ENCODE results near the gene ZBTB20. TPM values are rescaled to one million over a fixed set of nuclear protein-coding genes. Genes with fewer than 3 reads are reported as not detected.
A peak's percentile ranks its signal among the peaks of the same experiment; 100 is the strongest.

Gene ZBTB20
- total RNA-seq, 6 donors from 2014 or later, result 40.0 to 150 (median 65.8) TPM

DNA sequence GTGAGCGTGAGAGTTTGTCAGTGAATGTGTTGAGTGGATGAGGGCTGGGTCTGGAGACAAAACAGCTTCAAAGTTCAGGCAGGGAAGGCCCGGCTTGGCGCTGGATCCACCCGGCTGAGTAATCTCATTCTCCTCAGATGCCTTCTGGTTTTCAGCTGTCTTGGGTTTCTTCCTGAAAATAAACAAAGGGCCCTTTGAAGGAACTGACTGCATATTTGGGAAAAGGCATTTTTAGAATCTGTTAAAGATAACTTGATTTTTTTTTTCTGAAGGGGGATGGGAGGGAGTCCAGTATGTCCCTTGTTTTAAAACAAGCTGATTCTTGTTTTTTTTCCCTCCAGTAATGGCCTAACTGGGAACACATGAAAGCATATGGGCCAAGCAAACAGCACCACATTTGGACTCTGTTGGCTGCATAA, 766.8 kb downstream of the ZBTB20 start:
- H3K4me3 ChIP-seq, result no peak overlapping the region
- no peaks in the 10 kb centered on the region for H3K27me3 ChIP-seq
- 78 to 85% methylated on average over 4 of the region's 4 CpGs for WGBS, 2 donors
- H3K36me3 ChIP-seq, result peaks cover 0 to 18% (median 2%) of the 10 kb centered on the region in 4 donors
- TF ChIP-seq, protein P1, sequence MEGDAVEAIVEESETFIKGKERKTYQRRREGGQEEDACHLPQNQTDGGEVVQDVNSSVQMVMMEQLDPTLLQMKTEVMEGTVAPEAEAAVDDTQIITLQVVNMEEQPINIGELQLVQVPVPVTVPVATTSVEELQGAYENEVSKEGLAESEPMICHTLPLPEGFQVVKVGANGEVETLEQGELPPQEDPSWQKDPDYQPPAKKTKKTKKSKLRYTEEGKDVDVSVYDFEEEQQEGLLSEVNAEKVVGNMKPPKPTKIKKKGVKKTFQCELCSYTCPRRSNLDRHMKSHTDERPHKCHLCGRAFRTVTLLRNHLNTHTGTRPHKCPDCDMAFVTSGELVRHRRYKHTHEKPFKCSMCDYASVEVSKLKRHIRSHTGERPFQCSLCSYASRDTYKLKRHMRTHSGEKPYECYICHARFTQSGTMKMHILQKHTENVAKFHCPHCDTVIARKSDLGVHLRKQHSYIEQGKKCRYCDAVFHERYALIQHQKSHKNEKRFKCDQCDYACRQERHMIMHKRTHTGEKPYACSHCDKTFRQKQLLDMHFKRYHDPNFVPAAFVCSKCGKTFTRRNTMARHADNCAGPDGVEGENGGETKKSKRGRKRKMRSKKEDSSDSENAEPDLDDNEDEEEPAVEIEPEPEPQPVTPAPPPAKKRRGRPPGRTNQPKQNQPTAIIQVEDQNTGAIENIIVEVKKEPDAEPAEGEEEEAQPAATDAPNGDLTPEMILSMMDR (IDR thresholded peaks at IDR 0.05), result no peak
- TF ChIP-seq POLR2AphosphoS5 (IDR thresholded peaks at IDR 0.05) (peak in 1 of 2 donors; percentile 18), POLR2A (IDR thresholded peaks at IDR 0.05) (no peak), EP300 (IDR thresholded peaks at IDR 0.05) (no peak)
- H3K4me1 ChIP-seq, result peaks cover 0 to 17% (median 9%) of the 10 kb centered on the region in 4 donors
- no peaks in the 10 kb centered on the region for H3K9me3 ChIP-seq
- H3K27ac ChIP-seq, result peak overlapping the region; percentile 30 to 76 (median 45)
- ATAC-seq (ENCODE audit: low FRiP score in 2 of 2), result peak in 1 of 2 donors; percentile 66
- DNase-seq, result peak; percentile 8 to 25

- WGBS, 2 donors, result 66 to 73% methylated on average over 4 of the region's 4 CpGs
- H3K4me1 ChIP-seq, result peaks cover 0 to 11% (median 2%) of the 10 kb centered on the region in 4 donors
- no peak for TF ChIP-seq POLR2AphosphoS5 (IDR thresholded peaks at IDR 0.05)
- no peak for TF ChIP-seq POLR2A (IDR thresholded peaks at IDR 0.05)
- TF ChIP-seq EP300 (IDR thresholded peaks at IDR 0.05), result no peak
- TF ChIP-seq, protein P1 (IDR thresholded peaks at IDR 0.05), result no peak
- H3K27ac ChIP-seq, result peak overlapping the region in 2 of 4 donors; percentile 28 to 35
- H3K27me3 ChIP-seq, result no peaks in the 10 kb centered on the region
- DNase-seq (no peak), ATAC-seq (ENCODE audit: low FRiP score in 2 of 2) (no peak)
- no peaks in the 10 kb centered on the region for H3K9me3 ChIP-seq
- peaks cover 0 to 18% (median 2%) of the 10 kb centered on the region in 4 donors for H3K36me3 ChIP-seq
- H3K4me3 ChIP-seq, result no peak overlapping the region
Observed at GRCh38 chr3:114379266-114379665, 767.8 kb downstream of the ZBTB20 start.

- WGBS, 2 donors, result 87 to 90% methylated on average over 5 of the region's 5 CpGs
- H3K27ac ChIP-seq, result no peak overlapping the region
- DNase-seq (no peak), ATAC-seq (ENCODE audit: low FRiP score in 2 of 2) (no peak)
- no peak overlapping the region for H3K4me3 ChIP-seq
- H3K9me3 ChIP-seq, result no peaks in the 10 kb centered on the region
- TF ChIP-seq EP300 (IDR thresholded peaks at IDR 0.05), result no peak
- no peak for TF ChIP-seq POLR2AphosphoS5 (IDR thresholded peaks at IDR 0.05)
- TF ChIP-seq POLR2A (IDR thresholded peaks at IDR 0.05), result no peak
- TF ChIP-seq, protein P1 (IDR thresholded peaks at IDR 0.05), result no peak
- peaks cover 0 to 11% (median 2%) of the 10 kb centered on the region in 4 donors for H3K4me1 ChIP-seq
- H3K36me3 ChIP-seq, result peaks cover 0 to 18% (median 2%) of the 10 kb centered on the region in 4 donors
- H3K27me3 ChIP-seq, result no peaks in the 10 kb centered on the region
Observed at GRCh38 chr3:114378760-114379159, 768.3 kb downstream of the ZBTB20 start.

DNA sequence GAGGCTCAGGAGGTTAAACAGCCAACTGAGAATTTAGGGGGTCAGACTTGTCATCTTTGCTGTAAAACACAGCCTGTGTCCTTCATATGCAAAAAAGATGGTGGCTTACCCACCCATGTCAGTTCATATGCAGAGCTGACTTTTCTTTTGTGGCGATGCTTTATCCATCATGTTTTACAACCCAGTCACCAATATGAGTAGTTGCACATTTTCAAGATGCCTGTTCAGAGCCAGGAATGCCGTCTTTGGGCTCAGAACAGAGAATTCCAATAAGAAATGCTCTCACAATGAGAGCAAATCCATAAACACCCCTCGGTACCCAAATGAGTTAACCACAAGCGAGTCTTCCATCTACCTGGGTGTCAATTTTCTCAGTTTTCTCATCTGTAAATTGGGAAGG, 769.7 kb downstream of the ZBTB20 start:
- no peak overlapping the region for H3K4me3 ChIP-seq
- 84 to 91% methylated on average over 4 of the region's 4 CpGs for WGBS, 2 donors
- DNase-seq (no peak), ATAC-seq (ENCODE audit: low FRiP score in 2 of 2) (no peak)
- H3K27ac ChIP-seq, result peak overlapping the region in 1 of 4 donors; percentile 21
- H3K9me3 ChIP-seq, result no peaks in the 10 kb centered on the region
- no peaks in the 10 kb centered on the region for H3K27me3 ChIP-seq
- H3K36me3 ChIP-seq, result peaks cover 0 to 18% (median 2%) of the 10 kb centered on the region in 4 donors
- TF ChIP-seq, protein P1 (IDR thresholded peaks at IDR 0.05), result no peak
- no peak for TF ChIP-seq EP300 (IDR thresholded peaks at IDR 0.05)
- TF ChIP-seq POLR2AphosphoS5 (IDR thresholded peaks at IDR 0.05), result no peak
- no peak for TF ChIP-seq POLR2A (IDR thresholded peaks at IDR 0.05)
- H3K4me1 ChIP-seq, result peaks cover 0 to 11% (median 2%) of the 10 kb centered on the region in 4 donors
